H9 (cell line): ENCODE measurements around the gene SLC22A3. TPM values are rescaled to one million over a fixed set of nuclear protein-coding genes. Genes with fewer than 3 reads are reported as not detected.

Experiments used
- DNase-seq: peaks from one replicate; pipeline ENCODE4 v3.0.0-alpha.2; 2017
- H2AFZ ChIP-seq: one replicate; pipeline ENCODE4 v1.6.1; 2013; ENCODE audit warnings: mild to moderate bottlenecking, low read length, control low read depth, moderate library complexity
- H2AK5ac ChIP-seq: 2 replicates; pipeline ENCODE4 v1.6.1; 2013; ENCODE audit warnings: low read length, control low read depth, mixed read lengths; ENCODE audit not compliant: insufficient read length
- H2BK120ac ChIP-seq: one replicate; pipeline ENCODE4 v1.6.1; 2013; ENCODE audit warnings: low read depth, mild to moderate bottlenecking, low read length, control low read depth, inconsistent platforms; ENCODE audit not compliant: poor library complexity, severe bottlenecking
- H2BK12ac ChIP-seq: 2 replicates; pipeline ENCODE4 v1.6.1; 2013; ENCODE audit warnings: low read length, control low read depth, mixed read lengths, low read depth; ENCODE audit not compliant: insufficient read length
- H2BK15ac ChIP-seq: 2 replicates; pipeline ENCODE4 v1.6.1; 2013; ENCODE audit warnings: low read depth, low read length, control low read depth
- H2BK20ac ChIP-seq: one replicate; pipeline ENCODE4 v1.6.1; 2013; ENCODE audit warnings: low read depth, mild to moderate bottlenecking, low read length, control low read depth, inconsistent platforms; ENCODE audit not compliant: poor library complexity, severe bottlenecking
- H2BK5ac ChIP-seq: 2 replicates; pipeline ENCODE4 v1.6.1; 2013; ENCODE audit warnings: low read length, control low read depth, mixed read lengths; ENCODE audit not compliant: insufficient read length
- H3K14ac ChIP-seq: 2 replicates; pipeline ENCODE4 v1.6.1; 2013; ENCODE audit warnings: low read length, control low read depth; ENCODE audit not compliant: insufficient read depth
- H3K18ac ChIP-seq: 2 replicates; pipeline ENCODE4 v1.6.1; 2013; ENCODE audit warnings: low read depth, mild to moderate bottlenecking, mixed read lengths, low read length, control low read depth; ENCODE audit not compliant: insufficient read length
- H3K23ac ChIP-seq: 2 replicates; pipeline ENCODE4 v1.6.1; 2013; ENCODE audit warnings: low read length, control low read depth, mixed read lengths, low read depth; ENCODE audit not compliant: insufficient read length
- H3K23me2 ChIP-seq: 2 replicates; pipeline ENCODE4 v1.6.1; 2013; ENCODE audit warnings: low read depth, mild to moderate bottlenecking, mixed read lengths, low read length, control low read depth; ENCODE audit not compliant: insufficient read length, poor library complexity, severe bottlenecking
- H3K27ac ChIP-seq: 2 replicates; pipeline ENCODE4 v1.5.1; 2013; ENCODE audit warnings: low read length, control low read depth, mixed read lengths, low read depth; ENCODE audit not compliant: insufficient read length
- H3K27me3 ChIP-seq: 2 replicates; pipeline ENCODE4 v1.6.1; 2013; ENCODE audit warnings: low read length, control low read depth, inconsistent platforms; ENCODE audit not compliant: insufficient read depth
- H3K4ac ChIP-seq: 2 replicates; pipeline ENCODE4 v1.6.1; 2013; ENCODE audit warnings: low read depth, mild to moderate bottlenecking, control low read depth, inconsistent platforms, low read length, moderate library complexity
- H3K4me1 ChIP-seq: 2 replicates; pipeline ENCODE4 v1.6.1; 2013; ENCODE audit warnings: low read length, control low read depth, inconsistent platforms; ENCODE audit not compliant: insufficient read depth
- H3K4me2 ChIP-seq: 2 replicates; pipeline ENCODE4 v1.6.1; 2013; ENCODE audit warnings: low read length, control low read depth, mixed read lengths; ENCODE audit not compliant: insufficient read length, insufficient read depth
- H3K56ac ChIP-seq: 2 replicates; pipeline ENCODE4 v1.6.1; 2013; ENCODE audit warnings: low read depth, mild to moderate bottlenecking, mixed read lengths, low read length, control low read depth; ENCODE audit not compliant: insufficient read length
- H3K79me1 ChIP-seq: 2 replicates; pipeline ENCODE4 v1.6.1; 2013; ENCODE audit warnings: low read depth, mild to moderate bottlenecking, moderate library complexity, low read length, control low read depth, inconsistent platforms; ENCODE audit not compliant: insufficient read depth, poor library complexity, severe bottlenecking
- H3K79me2 ChIP-seq: 2 replicates; pipeline ENCODE4 v1.6.1; 2013; ENCODE audit warnings: low read length, control low read depth, inconsistent platforms; ENCODE audit not compliant: insufficient read depth
- H3K9ac ChIP-seq: 2 replicates; pipeline ENCODE4 v1.6.1; 2013; ENCODE audit warnings: low read length, control low read depth, mixed read lengths; ENCODE audit not compliant: insufficient read length; ENCODE audit errors: extremely low read depth
- H3K9me3 ChIP-seq: one replicate; pipeline ENCODE4 v1.6.1; 2013; ENCODE audit warnings: low read depth, low read length, inconsistent platforms; ENCODE audit not compliant: control insufficient read depth
- H3T11ph ChIP-seq: one replicate; pipeline ENCODE4 v1.6.1; 2013; ENCODE audit warnings: mild to moderate bottlenecking, low read length, control low read depth, inconsistent platforms
- H4K20me1 ChIP-seq: one replicate; pipeline ENCODE4 v1.6.1; 2013; ENCODE audit not compliant: control insufficient read depth, insufficient read length, insufficient read depth
- H4K5ac ChIP-seq: 2 replicates; pipeline ENCODE4 v1.6.1; 2013; ENCODE audit warnings: low read depth, mild to moderate bottlenecking, mixed read lengths, low read length, control low read depth; ENCODE audit not compliant: insufficient read length
- H4K8ac ChIP-seq: replicated peaks from 2 replicates; pipeline ENCODE4 v1.6.1; 2013; ENCODE audit warnings: low read length, control low read depth, mixed read lengths, low read depth; ENCODE audit not compliant: insufficient read length
- H4K91ac ChIP-seq: 2 replicates; pipeline ENCODE4 v1.6.1; 2013; ENCODE audit warnings: low read depth, mild to moderate bottlenecking, moderate library complexity, mixed read lengths, low read length, control low read depth; ENCODE audit not compliant: insufficient read length
- H3K27ac Mint-ChIP-seq, 3 experiments: 2 replicates in 2 of 3; 3 replicates in 1 of 3; pipeline ENCODE4 v1.8.0; 2020 to 2021; ENCODE audit warnings: mixed read lengths in 3 of 3, mild to moderate bottlenecking in 1 of 3, moderate library complexity in 1 of 3
- H3K27me3 Mint-ChIP-seq: 2 replicates; pipeline ENCODE4 v1.8.0; 2021; ENCODE audit warnings: low read depth, mild to moderate bottlenecking, moderate library complexity, mixed read lengths
- H3K36me3 Mint-ChIP-seq, 3 experiments: 2 replicates in 2 of 3; 3 replicates in 1 of 3; pipeline ENCODE4 v1.8.0; 2020 to 2021; ENCODE audit warnings: low read depth in 3 of 3, mixed read lengths in 3 of 3; ENCODE audit not compliant: insufficient read depth in 1 of 3
- H3K4me1 Mint-ChIP-seq, 2 experiments: 2 replicates each; pipeline ENCODE4 v1.8.0; 2020; ENCODE audit warnings: mixed read lengths in 2 of 2
- H3K4me3 Mint-ChIP-seq, 2 experiments: 2 replicates in 1 of 2; 3 replicates in 1 of 2; pipeline ENCODE4 v1.8.0; 2020 to 2021; ENCODE audit warnings: mild to moderate bottlenecking in 2 of 2, mixed read lengths in 2 of 2, moderate library complexity in 1 of 2
- H3K9me3 Mint-ChIP-seq, 2 experiments: 2 replicates in 1 of 2; 3 replicates in 1 of 2; pipeline ENCODE4 v1.8.0; 2020; ENCODE audit warnings: mild to moderate bottlenecking in 2 of 2, mixed read lengths in 2 of 2, moderate library complexity in 1 of 2
- WGBS: extraction: QIAGEN DNeasy Blood & Tissue Kit; methylation state at CpG from one replicate; pipeline ENCODE4 v1.1.7; 2013; ENCODE audit warnings: missing lambda C conversion rate, low lambda C conversion rate, mixed read lengths; ENCODE audit not compliant: insufficient read length; ENCODE audit errors: extremely low coverage; 5-methylcytosine and 5-hydroxymethylcytosine counted together
- total RNA-seq: library from RNA; stranded (reverse); gene quantifications from 2 replicates; pipeline ENCODE4 v1.2.1, GENCODE V29; 2021
- TF ChIP-seq, protein P1 (sequence below): fragments of 200-600 bp; sonication (generic); conservative IDR thresholded peaks from 3 replicates; pipeline ENCODE4 v1.8.0; 2021; ENCODE audit warnings: antibody characterized with exemption, mild to moderate bottlenecking

SLC22A3 gene
- total RNA-seq, 1 experiment from 2014 or later: 2.7 TPM

DNA sequence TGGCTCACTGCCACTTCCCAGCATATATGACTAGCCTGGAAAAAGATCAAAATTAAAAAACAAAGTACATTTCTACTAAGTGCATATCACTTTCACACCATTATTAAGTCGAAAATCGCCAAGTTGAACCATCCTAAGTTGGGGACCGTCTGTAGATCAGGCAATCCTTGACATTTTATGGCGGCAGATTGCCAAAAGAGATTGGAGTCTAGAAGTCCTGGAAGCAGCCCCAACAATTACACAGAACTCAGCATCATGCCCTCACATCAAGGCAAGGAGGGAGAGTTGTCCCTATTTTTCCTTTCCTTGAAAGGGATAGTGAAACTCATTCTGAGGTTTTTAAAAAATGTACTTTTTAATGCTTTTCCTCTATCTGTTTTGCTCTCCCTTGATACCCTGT lies 30.7 kb downstream of the SLC22A3 start:
- Histone ChIP-seq H2BK120ac (no peak overlapping the region), H3K9ac (no peak overlapping the region), H2AFZ (no peak overlapping the region), H3T11ph (no peak overlapping the region), H2BK5ac (no peak overlapping the region), H3K18ac (no peak overlapping the region), H3K79me2 (no peaks in the 10 kb centered on the region), H3K23me2 (no peaks in the 10 kb centered on the region), H2BK15ac (no peak overlapping the region), H3K56ac (no peak overlapping the region), H3K4me1 (no peaks in the 10 kb centered on the region), H3K4ac (no peak overlapping the region), H4K91ac (no peak overlapping the region), H3K9me3 (peaks cover 6% of the 10 kb centered on the region), H2AK5ac (no peak overlapping the region), H2BK20ac (no peak overlapping the region), H3K23ac (no peak overlapping the region), H3K27ac (no peak overlapping the region), H3K27me3 (no peaks in the 10 kb centered on the region; the same call in 1 of the 2 replicates), H3K14ac (no peak overlapping the region), H4K20me1 (no peaks in the 10 kb centered on the region), H3K4me2 (no peak overlapping the region), H3K79me1 (no peaks in the 10 kb centered on the region), H4K5ac (no peak overlapping the region), H4K8ac (no peak overlapping the region), H2BK12ac (no peak overlapping the region)
- DNase-seq: no peak
- no CpG with 5 or more reads among the region's 4 CpGs for WGBS
- H3K27ac Mint-ChIP-seq: no peak overlapping the region; a peak in 1 of 7 replicates
- TF ChIP-seq, protein P1, sequence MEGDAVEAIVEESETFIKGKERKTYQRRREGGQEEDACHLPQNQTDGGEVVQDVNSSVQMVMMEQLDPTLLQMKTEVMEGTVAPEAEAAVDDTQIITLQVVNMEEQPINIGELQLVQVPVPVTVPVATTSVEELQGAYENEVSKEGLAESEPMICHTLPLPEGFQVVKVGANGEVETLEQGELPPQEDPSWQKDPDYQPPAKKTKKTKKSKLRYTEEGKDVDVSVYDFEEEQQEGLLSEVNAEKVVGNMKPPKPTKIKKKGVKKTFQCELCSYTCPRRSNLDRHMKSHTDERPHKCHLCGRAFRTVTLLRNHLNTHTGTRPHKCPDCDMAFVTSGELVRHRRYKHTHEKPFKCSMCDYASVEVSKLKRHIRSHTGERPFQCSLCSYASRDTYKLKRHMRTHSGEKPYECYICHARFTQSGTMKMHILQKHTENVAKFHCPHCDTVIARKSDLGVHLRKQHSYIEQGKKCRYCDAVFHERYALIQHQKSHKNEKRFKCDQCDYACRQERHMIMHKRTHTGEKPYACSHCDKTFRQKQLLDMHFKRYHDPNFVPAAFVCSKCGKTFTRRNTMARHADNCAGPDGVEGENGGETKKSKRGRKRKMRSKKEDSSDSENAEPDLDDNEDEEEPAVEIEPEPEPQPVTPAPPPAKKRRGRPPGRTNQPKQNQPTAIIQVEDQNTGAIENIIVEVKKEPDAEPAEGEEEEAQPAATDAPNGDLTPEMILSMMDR: no peak
- peaks cover 1% of the 10 kb centered on the region for H3K27me3 Mint-ChIP-seq
- peaks cover 0 to 4% (median 0%) of the 10 kb centered on the region in 3 experiments; a peak in 3 of 7 replicates for H3K36me3 Mint-ChIP-seq
- no peaks in the 10 kb centered on the region; a peak in 1 of 4 replicates for H3K4me1 Mint-ChIP-seq
- peaks cover 0 to 9% of the 10 kb centered on the region in 2 experiments; a peak in 3 of 5 replicates for H3K9me3 Mint-ChIP-seq
- H3K4me3 Mint-ChIP-seq: no peak overlapping the region
